ENCODE data around the gene PRSS12.

DNA sequence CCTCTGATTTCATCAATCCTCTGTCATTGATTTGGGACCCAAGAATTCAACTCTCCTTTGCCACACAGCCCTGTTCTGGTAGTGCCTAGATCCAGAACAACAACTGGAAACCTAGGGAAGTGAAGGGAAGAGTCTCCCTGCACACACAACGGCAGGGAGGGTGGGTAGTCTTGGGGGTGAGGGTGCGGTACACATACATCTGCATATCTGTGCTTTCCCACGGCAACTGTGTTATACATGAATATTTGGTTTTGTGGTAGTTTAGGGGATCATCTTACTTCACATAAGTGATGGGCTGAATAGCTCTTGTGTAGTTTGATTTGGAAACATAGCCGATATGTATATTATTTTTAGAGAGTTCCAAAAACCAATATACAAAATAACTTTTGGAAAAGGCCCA, 3.3 kb upstream of the PRSS12 start:
- TF ChIP-seq, protein P1, sequence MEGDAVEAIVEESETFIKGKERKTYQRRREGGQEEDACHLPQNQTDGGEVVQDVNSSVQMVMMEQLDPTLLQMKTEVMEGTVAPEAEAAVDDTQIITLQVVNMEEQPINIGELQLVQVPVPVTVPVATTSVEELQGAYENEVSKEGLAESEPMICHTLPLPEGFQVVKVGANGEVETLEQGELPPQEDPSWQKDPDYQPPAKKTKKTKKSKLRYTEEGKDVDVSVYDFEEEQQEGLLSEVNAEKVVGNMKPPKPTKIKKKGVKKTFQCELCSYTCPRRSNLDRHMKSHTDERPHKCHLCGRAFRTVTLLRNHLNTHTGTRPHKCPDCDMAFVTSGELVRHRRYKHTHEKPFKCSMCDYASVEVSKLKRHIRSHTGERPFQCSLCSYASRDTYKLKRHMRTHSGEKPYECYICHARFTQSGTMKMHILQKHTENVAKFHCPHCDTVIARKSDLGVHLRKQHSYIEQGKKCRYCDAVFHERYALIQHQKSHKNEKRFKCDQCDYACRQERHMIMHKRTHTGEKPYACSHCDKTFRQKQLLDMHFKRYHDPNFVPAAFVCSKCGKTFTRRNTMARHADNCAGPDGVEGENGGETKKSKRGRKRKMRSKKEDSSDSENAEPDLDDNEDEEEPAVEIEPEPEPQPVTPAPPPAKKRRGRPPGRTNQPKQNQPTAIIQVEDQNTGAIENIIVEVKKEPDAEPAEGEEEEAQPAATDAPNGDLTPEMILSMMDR (IDR thresholded peaks at IDR 0.05): no peak
- TF ChIP-seq EZH2 (IDR thresholded peaks at IDR 0.05; ENCODE audit: borderline replicate concordance, insufficient read depth, low read depth, low read length, poor library complexity, severe bottlenecking): no peak
